Stimulated activated CD8-positive, alpha-beta memory T cell treated with anti-CD3 and anti-CD28 coated beads, Interleukin-12 subunit alpha, Interleukin-12 subunit beta, amount 100 ng/mL, for 24 hours (primary cell): Measurements from ENCODE around the gene MAPKAP1.
"Not testable (repeated sequence)": the region's sequence is repeated elsewhere in the genome, so short reads cannot be mapped to it uniquely, and the experiment has no call there.

Experiments
- DNase-seq: peaks from one replicate; pipeline ENCODE4 v3.0.0-alpha.2; 2020; ENCODE audit errors: extremely low read depth

The MAPKAP1 gene

GRCh38 chr9:125411171-125411756 lies 295.7 kb downstream of the MAPKAP1 start:
- DNase-seq: no peak

GRCh38 chr9:125410522-125410894 lies 296.5 kb downstream of the MAPKAP1 start:
- no peak for DNase-seq

- no peak for DNase-seq
Measured at GRCh38 chr9:125409637-125410521, 297.1 kb downstream of the MAPKAP1 start.

- DNase-seq: no peak
Measured at GRCh38 chr9:125409217-125409636, 297.8 kb downstream of the MAPKAP1 start.

GRCh38 chr9:125407974-125408900 lies 298.8 kb downstream of the MAPKAP1 start:
- DNase-seq: peak; percentile 44

GRCh38 chr9:125407432-125407973 lies 299.5 kb downstream of the MAPKAP1 start:
- DNase-seq: no peak

GRCh38 chr9:125406810-125407087 lies 300.3 kb downstream of the MAPKAP1 start:
- no peak for DNase-seq

- no peak for DNase-seq
Measured at GRCh38 chr9:125405938-125406809, 300.8 kb downstream of the MAPKAP1 start.

- no peak for DNase-seq
Measured at GRCh38 chr9:125404733-125405132, 302.3 kb downstream of the MAPKAP1 start.

- no peak for DNase-seq
Measured at GRCh38 chr9:125400725-125401716, 306.0 kb downstream of the MAPKAP1 start.

GRCh38 chr9:125400232-125400631 lies 306.8 kb downstream of the MAPKAP1 start:
- not testable (repeated sequence) for DNase-seq

- DNase-seq: no peak
Measured at GRCh38 chr9:125399666-125400065, 307.3 kb downstream of the MAPKAP1 start.

- DNase-seq: no peak
Measured at GRCh38 chr9:125399165-125399564, 307.8 kb downstream of the MAPKAP1 start.

- no peak for DNase-seq
Measured at GRCh38 chr9:125398243-125398642, 308.8 kb downstream of the MAPKAP1 start.

GRCh38 chr9:125397736-125398135 lies 309.3 kb downstream of the MAPKAP1 start:
- DNase-seq: no peak

- no peak for DNase-seq
Measured at GRCh38 chr9:125396799-125397198, 310.2 kb downstream of the MAPKAP1 start.

- no peak for DNase-seq
Measured at GRCh38 chr9:125393426-125393825, 313.6 kb downstream of the MAPKAP1 start.

- DNase-seq: no peak
Measured at GRCh38 chr9:125391704-125392103, 315.3 kb downstream of the MAPKAP1 start.

GRCh38 chr9:125388978-125389377 lies 318.0 kb downstream of the MAPKAP1 start:
- DNase-seq: no peak
